HEK293 (cell line): Measurements from ENCODE around the gene COL5A1.

Experiments used
- BCL11A ChIP-seq: fragments of 450-650 bp; formaldehyde crosslinking; IDR thresholded peaks from 2 replicates; pipeline ENCODE4 v1.5.1; 2016; ENCODE audit warnings: low read depth, missing biosample characterization, missing genetic modification characterization
- YY2 ChIP-seq: fragments of 450-650 bp; formaldehyde crosslinking; IDR thresholded peaks from 2 replicates; pipeline ENCODE4 v1.5.1; 2016; ENCODE audit warnings: missing biosample characterization, missing genetic modification characterization
- ZBTB44 ChIP-seq: fragments of 450-650 bp; IDR thresholded peaks from 2 replicates; pipeline ENCODE4 v1.5.1; 2018; ENCODE audit warnings: missing biosample characterization, mild to moderate bottlenecking, missing genetic modification characterization
- ZNF768 ChIP-seq: fragments of 450-650 bp; formaldehyde crosslinking; IDR thresholded peaks from 2 replicates; pipeline ENCODE4 v1.5.1; 2018; ENCODE audit warnings: missing biosample characterization, mild to moderate bottlenecking, missing genetic modification characterization
- TF ChIP-seq, protein P1 (sequence below): fragments of 450-650 bp; formaldehyde crosslinking; IDR thresholded peaks from 2 replicates; pipeline ENCODE4 v1.5.1; 2016; ENCODE audit warnings: missing biosample characterization, missing genetic modification characterization

DNA sequence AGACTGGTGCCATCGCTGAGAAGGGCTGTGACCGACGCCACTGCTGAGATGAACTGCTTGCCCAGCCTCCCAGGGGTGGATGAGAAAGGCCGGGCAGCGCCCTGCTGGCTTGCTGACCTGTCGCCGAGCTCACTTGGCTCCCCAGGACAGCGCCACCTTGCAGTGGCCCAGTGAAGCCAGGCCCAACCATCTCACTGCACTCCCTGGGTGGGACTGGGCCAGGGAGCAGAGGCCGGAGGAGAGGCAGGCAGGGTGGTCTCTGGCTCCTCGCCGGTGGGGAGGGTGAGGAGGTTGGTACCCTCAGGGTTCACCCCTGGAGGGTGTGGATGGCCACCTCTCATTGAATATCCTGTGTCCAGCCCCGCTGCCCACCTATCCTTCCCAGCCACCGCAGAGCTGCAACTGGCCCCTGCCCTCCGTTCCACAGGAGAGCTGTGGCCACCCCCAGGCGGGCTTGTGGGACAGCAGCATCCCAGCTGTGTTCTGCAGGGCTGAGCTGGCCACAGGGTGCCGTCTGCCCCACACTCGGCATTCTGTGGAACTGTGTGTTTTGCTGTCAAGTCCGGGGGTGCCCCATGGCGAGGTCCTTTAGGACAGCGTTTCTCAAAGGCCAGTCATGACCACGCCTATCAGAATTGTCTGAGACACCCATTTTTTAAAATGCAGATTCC is 198.0 kb downstream of the COL5A1 start:
- TF ChIP-seq ZNF768 (no peak), ZBTB44 (tag by site-specific recombination) (no peak), YY2 (tag by site-specific recombination) (no peak), BCL11A (no peak)
- TF ChIP-seq, protein P1, sequence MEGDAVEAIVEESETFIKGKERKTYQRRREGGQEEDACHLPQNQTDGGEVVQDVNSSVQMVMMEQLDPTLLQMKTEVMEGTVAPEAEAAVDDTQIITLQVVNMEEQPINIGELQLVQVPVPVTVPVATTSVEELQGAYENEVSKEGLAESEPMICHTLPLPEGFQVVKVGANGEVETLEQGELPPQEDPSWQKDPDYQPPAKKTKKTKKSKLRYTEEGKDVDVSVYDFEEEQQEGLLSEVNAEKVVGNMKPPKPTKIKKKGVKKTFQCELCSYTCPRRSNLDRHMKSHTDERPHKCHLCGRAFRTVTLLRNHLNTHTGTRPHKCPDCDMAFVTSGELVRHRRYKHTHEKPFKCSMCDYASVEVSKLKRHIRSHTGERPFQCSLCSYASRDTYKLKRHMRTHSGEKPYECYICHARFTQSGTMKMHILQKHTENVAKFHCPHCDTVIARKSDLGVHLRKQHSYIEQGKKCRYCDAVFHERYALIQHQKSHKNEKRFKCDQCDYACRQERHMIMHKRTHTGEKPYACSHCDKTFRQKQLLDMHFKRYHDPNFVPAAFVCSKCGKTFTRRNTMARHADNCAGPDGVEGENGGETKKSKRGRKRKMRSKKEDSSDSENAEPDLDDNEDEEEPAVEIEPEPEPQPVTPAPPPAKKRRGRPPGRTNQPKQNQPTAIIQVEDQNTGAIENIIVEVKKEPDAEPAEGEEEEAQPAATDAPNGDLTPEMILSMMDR (tag by site-specific recombination): no peak
